ENCODE measurements around the gene TREML1.

DNA sequence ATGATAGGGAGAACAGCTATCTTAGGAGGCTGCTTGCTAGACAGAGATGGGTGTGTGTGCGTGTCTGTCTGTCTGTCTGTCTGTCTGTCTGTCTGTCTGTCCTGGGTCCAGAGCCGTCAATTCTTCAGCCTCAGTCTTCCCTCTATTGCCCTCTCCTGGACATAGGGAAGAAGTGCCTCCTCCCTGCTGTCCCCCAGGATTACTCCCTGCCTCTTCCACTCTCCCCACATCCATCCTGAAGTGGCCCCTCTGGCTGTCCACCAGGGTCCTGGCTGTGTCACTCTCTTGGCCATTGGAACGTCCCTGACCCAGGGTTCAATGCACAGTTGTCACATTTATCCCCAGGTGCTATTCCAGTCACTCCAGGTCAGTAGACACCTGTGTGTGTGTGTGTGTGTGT is 36.6 kb upstream of the TREML1 start:
- TF ChIP-seq, protein P1, sequence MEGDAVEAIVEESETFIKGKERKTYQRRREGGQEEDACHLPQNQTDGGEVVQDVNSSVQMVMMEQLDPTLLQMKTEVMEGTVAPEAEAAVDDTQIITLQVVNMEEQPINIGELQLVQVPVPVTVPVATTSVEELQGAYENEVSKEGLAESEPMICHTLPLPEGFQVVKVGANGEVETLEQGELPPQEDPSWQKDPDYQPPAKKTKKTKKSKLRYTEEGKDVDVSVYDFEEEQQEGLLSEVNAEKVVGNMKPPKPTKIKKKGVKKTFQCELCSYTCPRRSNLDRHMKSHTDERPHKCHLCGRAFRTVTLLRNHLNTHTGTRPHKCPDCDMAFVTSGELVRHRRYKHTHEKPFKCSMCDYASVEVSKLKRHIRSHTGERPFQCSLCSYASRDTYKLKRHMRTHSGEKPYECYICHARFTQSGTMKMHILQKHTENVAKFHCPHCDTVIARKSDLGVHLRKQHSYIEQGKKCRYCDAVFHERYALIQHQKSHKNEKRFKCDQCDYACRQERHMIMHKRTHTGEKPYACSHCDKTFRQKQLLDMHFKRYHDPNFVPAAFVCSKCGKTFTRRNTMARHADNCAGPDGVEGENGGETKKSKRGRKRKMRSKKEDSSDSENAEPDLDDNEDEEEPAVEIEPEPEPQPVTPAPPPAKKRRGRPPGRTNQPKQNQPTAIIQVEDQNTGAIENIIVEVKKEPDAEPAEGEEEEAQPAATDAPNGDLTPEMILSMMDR (IDR thresholded peaks at IDR 0.05) = no peak
- TF ChIP-seq POLR2A (IDR thresholded peaks at IDR 0.05) = no peak

All from esophagus squamous epithelium (tissue), 4 donors.